Uterus (tissue), 2 donors: ENCODE measurements around the gene STMN1.

Source experiments
- POLR2A ChIP-seq, 2 donors: fragments of 450-650 bp; IDR thresholded peaks; one replicate each; pipeline ENCODE4 v1.6.1; 2016; ENCODE audit warnings: antibody characterized with exemption in 2 of 2, mild to moderate bottlenecking in 1 of 2, moderate library complexity in 1 of 2
- TF ChIP-seq, protein P1 (sequence below), 4 experiments: fragments of 200-600 bp in 2 of 4; fragments of 450-650 bp in 2 of 4; sonication (generic) in 2 of 4; IDR thresholded peaks; one replicate each; pipeline ENCODE4 v1.5.1; 2016 to 2019; ENCODE audit warnings: antibody characterized with exemption in 4 of 4, mild to moderate bottlenecking in 2 of 4, moderate library complexity in 1 of 4

DNA sequence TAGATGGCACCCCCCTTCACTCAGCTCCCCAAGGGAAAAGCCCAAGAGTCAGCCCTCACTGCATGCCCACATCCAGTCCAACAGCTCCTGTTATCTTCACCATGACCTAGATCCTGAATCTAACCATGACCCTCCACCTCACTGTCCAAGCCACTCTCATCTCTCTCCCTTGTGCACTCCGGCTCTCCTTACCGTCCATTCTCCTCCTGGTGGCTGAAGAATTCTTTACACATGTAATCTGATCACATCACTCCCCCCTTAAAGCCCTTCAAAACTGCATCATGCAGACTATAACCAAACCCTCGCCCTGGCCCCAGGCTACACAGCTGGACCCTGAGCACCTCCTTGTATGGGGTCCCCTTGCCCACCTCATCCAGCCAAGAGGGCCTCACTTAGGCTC lies 16.7 kb downstream of the STMN1 start:
- TF ChIP-seq, protein P1, sequence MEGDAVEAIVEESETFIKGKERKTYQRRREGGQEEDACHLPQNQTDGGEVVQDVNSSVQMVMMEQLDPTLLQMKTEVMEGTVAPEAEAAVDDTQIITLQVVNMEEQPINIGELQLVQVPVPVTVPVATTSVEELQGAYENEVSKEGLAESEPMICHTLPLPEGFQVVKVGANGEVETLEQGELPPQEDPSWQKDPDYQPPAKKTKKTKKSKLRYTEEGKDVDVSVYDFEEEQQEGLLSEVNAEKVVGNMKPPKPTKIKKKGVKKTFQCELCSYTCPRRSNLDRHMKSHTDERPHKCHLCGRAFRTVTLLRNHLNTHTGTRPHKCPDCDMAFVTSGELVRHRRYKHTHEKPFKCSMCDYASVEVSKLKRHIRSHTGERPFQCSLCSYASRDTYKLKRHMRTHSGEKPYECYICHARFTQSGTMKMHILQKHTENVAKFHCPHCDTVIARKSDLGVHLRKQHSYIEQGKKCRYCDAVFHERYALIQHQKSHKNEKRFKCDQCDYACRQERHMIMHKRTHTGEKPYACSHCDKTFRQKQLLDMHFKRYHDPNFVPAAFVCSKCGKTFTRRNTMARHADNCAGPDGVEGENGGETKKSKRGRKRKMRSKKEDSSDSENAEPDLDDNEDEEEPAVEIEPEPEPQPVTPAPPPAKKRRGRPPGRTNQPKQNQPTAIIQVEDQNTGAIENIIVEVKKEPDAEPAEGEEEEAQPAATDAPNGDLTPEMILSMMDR (IDR thresholded peaks at IDR 0.05), result no peak
- TF ChIP-seq POLR2A (IDR thresholded peaks at IDR 0.05), result no peak
